ENCODE data around the gene SLC7A6.
A peak's percentile ranks its signal among the peaks of the same experiment; 100 is the strongest.

SLC7A6 gene

DNA sequence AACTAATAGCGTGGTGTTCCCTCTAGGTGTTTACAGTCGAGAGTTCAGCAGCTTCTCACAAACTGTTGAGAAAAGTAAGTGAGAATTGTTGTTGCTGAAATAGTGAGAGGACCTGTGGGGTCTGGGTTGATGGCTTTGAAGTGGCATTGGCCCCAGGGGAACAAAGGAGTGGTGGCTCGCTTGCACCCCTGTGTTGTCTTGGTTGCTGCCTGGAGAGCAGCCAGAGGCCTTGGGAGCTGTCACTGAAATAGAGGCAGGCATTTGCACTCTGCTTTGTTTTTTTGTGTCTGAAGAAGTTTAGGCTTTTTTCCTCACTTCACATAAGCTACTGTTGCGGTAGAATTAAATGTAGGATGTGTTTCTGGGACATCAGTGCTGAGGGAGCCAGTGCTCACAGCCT lies 83.3 kb downstream of the SLC7A6 start:
- Histone ChIP-seq H3K9ac (ENCODE audit: low read depth, low read length, poor library complexity, severe bottlenecking) (peak overlapping the region; percentile 65), H3K4me3 (ENCODE audit: low read length, poor library complexity, severe bottlenecking) (peak overlapping the region; percentile 30), H3K79me2 (ENCODE audit: insufficient read depth, low read length) (no peaks in the 10 kb centered on the region), H3F3A (ENCODE audit: low read depth) (no peaks in the 10 kb centered on the region), H3K27me3 (ENCODE audit: insufficient read depth, low read length, poor library complexity, severe bottlenecking) (no peaks in the 10 kb centered on the region), H4K20me1 (ENCODE audit: insufficient read depth, low read length, poor library complexity, severe bottlenecking) (no peaks in the 10 kb centered on the region), H3K4me2 (ENCODE audit: low read depth, low read length, poor library complexity, severe bottlenecking) (peak overlapping the region; percentile 52), H3K9me2 (replicated peaks; ENCODE audit: low read depth, low read length) (no peaks in the 10 kb centered on the region), H3K9me3 (ENCODE audit: insufficient read depth, low read depth, low read length) (no peaks in the 10 kb centered on the region), H3K36me3 (ENCODE audit: insufficient read depth, low read length) (peaks cover 28% of the 10 kb centered on the region; the same call in 1 of the 2 replicates), H3K4me1 (ENCODE audit: insufficient read depth, low read length, poor library complexity, severe bottlenecking) (peaks cover 42% of the 10 kb centered on the region), H2AFZ (ENCODE audit: low read length) (no peak overlapping the region)
- TF ChIP-seq, protein P1, sequence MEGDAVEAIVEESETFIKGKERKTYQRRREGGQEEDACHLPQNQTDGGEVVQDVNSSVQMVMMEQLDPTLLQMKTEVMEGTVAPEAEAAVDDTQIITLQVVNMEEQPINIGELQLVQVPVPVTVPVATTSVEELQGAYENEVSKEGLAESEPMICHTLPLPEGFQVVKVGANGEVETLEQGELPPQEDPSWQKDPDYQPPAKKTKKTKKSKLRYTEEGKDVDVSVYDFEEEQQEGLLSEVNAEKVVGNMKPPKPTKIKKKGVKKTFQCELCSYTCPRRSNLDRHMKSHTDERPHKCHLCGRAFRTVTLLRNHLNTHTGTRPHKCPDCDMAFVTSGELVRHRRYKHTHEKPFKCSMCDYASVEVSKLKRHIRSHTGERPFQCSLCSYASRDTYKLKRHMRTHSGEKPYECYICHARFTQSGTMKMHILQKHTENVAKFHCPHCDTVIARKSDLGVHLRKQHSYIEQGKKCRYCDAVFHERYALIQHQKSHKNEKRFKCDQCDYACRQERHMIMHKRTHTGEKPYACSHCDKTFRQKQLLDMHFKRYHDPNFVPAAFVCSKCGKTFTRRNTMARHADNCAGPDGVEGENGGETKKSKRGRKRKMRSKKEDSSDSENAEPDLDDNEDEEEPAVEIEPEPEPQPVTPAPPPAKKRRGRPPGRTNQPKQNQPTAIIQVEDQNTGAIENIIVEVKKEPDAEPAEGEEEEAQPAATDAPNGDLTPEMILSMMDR (conservative IDR thresholded peaks at IDR 0.05; ENCODE audit: low read length) = no peak
- TF ChIP-seq EZH2phosphoT487 (IDR thresholded peaks at IDR 0.05; ENCODE audit: borderline replicate concordance) = no peak

DNA sequence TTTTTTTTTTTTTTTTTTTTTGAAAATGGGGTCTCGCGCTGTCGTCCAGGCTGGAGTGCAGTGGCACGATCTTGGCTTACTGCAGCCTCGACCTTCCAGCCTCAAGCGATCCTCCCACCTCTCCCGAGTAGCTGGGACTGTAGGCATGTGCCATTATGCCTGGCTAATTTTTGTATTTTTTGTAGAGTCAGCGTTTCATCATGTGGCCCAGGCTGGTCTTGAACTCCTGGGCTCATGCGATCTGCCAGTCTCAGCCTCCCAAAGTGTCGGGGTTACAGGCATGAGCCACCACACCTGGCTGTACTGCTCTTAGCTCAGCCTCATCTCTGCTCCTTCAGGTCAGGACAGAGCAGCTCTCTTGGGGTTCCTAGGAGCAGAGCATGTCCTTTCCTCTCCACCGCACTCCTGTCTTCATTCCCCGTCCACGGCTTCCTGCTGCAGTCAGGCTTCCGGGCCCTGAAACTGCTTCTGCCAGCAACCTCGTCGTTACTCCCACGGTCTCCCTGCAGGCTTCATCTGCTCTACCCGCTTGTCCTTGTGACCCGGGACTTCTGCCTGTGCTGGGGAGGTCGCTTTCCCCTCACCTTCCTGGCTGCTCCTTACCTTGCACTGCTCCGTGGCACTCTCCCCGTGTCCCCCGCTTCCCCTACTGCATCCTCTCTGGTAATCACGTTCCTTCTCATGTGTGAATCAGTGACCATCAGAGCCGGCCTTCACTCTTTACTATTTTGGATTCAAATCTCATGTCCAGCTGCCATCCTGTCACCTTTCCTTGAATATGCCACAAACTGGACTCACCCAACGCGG lies 84.5 kb downstream of the SLC7A6 start:
- H3K4me3 ChIP-seq (ENCODE audit: low read length, poor library complexity, severe bottlenecking) = no peak overlapping the region
- TF ChIP-seq EZH2phosphoT487 (IDR thresholded peaks at IDR 0.05; ENCODE audit: borderline replicate concordance) = no peak
- TF ChIP-seq, protein P1 (conservative IDR thresholded peaks at IDR 0.05; ENCODE audit: low read length) = no peak
- H2AFZ ChIP-seq (ENCODE audit: low read length) = no peak overlapping the region
- peaks cover 40% of the 10 kb centered on the region; the same call in 1 of the 2 replicates for H3K36me3 ChIP-seq (ENCODE audit: insufficient read depth, low read length)
- no peaks in the 10 kb centered on the region for H3K9me2 ChIP-seq (replicated peaks; ENCODE audit: low read depth, low read length)
- H3K79me2 ChIP-seq (ENCODE audit: insufficient read depth, low read length) = no peaks in the 10 kb centered on the region
- H3K4me1 ChIP-seq (ENCODE audit: insufficient read depth, low read length, poor library complexity, severe bottlenecking) = peaks cover 42% of the 10 kb centered on the region
- no peaks in the 10 kb centered on the region for H3K9me3 ChIP-seq (ENCODE audit: insufficient read depth, low read depth, low read length)
- no peaks in the 10 kb centered on the region for H3K27me3 ChIP-seq (ENCODE audit: insufficient read depth, low read length, poor library complexity, severe bottlenecking)
- no peaks in the 10 kb centered on the region for H3F3A ChIP-seq (ENCODE audit: low read depth)
- no peak overlapping the region for H3K4me2 ChIP-seq (ENCODE audit: low read depth, low read length, poor library complexity, severe bottlenecking)
- no peak overlapping the region for H3K9ac ChIP-seq (ENCODE audit: low read depth, low read length, poor library complexity, severe bottlenecking)
- H4K20me1 ChIP-seq (ENCODE audit: insufficient read depth, low read length, poor library complexity, severe bottlenecking) = no peaks in the 10 kb centered on the region

DNA sequence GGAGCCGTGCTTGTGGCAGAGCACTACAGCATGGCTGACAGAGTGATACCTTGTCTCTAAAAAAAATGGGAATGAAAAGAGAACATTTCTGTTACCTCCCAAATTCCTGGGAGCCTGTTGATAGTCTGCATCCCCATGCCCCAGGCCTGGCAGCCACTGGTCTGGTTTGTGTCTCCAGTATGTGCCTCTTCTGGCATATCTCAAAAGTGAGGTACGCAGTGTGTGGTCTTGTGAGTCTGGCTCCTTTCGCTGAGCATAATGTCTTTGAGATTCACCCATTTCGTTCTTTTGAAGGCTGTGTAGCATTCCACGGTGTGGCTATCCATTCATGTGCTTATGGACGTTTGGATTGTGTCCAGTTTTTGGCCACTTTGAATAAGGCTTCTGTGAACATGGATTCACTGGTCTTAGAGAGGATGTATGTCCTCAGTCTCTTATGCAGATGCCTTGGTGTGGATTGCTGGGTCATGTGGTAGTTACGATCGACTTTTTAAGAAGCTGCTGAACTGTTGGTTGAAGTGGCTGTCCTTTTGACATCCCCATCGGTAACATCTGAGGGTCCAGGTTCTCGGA lies 85.6 kb downstream of the SLC7A6 start:
- Histone ChIP-seq H3F3A (ENCODE audit: low read depth) (no peaks in the 10 kb centered on the region), H3K4me1 (ENCODE audit: insufficient read depth, low read length, poor library complexity, severe bottlenecking) (peaks cover 38% of the 10 kb centered on the region), H3K9me3 (ENCODE audit: insufficient read depth, low read depth, low read length) (no peaks in the 10 kb centered on the region), H3K4me2 (ENCODE audit: low read depth, low read length, poor library complexity, severe bottlenecking) (no peak overlapping the region), H3K27me3 (ENCODE audit: insufficient read depth, low read length, poor library complexity, severe bottlenecking) (no peaks in the 10 kb centered on the region), H3K9me2 (replicated peaks; ENCODE audit: low read depth, low read length) (no peaks in the 10 kb centered on the region), H3K4me3 (ENCODE audit: low read length, poor library complexity, severe bottlenecking) (no peak overlapping the region), H3K79me2 (ENCODE audit: insufficient read depth, low read length) (no peaks in the 10 kb centered on the region), H3K36me3 (ENCODE audit: insufficient read depth, low read length) (peaks cover 44% of the 10 kb centered on the region; the same call in 1 of the 2 replicates), H4K20me1 (ENCODE audit: insufficient read depth, low read length, poor library complexity, severe bottlenecking) (no peaks in the 10 kb centered on the region), H3K9ac (ENCODE audit: low read depth, low read length, poor library complexity, severe bottlenecking) (no peak overlapping the region), H2AFZ (ENCODE audit: low read length) (no peak overlapping the region)
- no peak for TF ChIP-seq EZH2phosphoT487 (IDR thresholded peaks at IDR 0.05; ENCODE audit: borderline replicate concordance)
- TF ChIP-seq, protein P1 (conservative IDR thresholded peaks at IDR 0.05; ENCODE audit: low read length) = no peak
